Stomach (tissue), 4 donors: ENCODE measurements around the gene HEBP2.

Source experiments
- CTCF ChIP-seq, 7 experiments: fragments of 450-650 bp in 4 of 7; fragments of 200-600 bp in 3 of 7; sonication (generic) in 3 of 7; IDR thresholded peaks; one replicate each; pipeline ENCODE4 v1.5.1; 2016 to 2019; ENCODE audit warnings: antibody characterized with exemption in 7 of 7, control low read depth in 2 of 7, mild to moderate bottlenecking in 1 of 7
- POLR2A ChIP-seq, 4 donors: fragments of 450-650 bp; IDR thresholded peaks; one replicate each; pipeline ENCODE4 v1.6.1; 2016; ENCODE audit warnings: antibody characterized with exemption in 4 of 4, control low read depth in 2 of 4, mild to moderate bottlenecking in 1 of 4, moderate library complexity in 1 of 4
- POLR2AphosphoS5 ChIP-seq, 3 donors: sonication (generic); formaldehyde crosslinking; IDR thresholded peaks; one replicate each; pipeline ENCODE4 v1.6.1; 2016; ENCODE audit warnings: antibody characterized with exemption in 3 of 3

- TF ChIP-seq CTCF (IDR thresholded peaks at IDR 0.05) (peak in 4 of 7 experiments; percentile 38 to 75 (median 53)), POLR2AphosphoS5 (IDR thresholded peaks at IDR 0.05) (peak; percentile 78 to 91 (median 82)), POLR2A (IDR thresholded peaks at IDR 0.05) (peak in 1 of 4 donors; percentile 47)
Observed at GRCh38 chr6:138403801-138404665, at the start of gene HEBP2.
